Neutrophil (primary cell): Measurements from ENCODE around the gene PLCD1.

Source experiments
- H3K27ac ChIP-seq: fragments of 200-600 bp; sonication (generic); 2 replicates; pipeline ENCODE4 v1.5.1; 2016; ENCODE audit warnings: mild to moderate bottlenecking, moderate library complexity
- H3K27me3 ChIP-seq: fragments of 200-600 bp; sonication (generic); 2 replicates; pipeline ENCODE4 v1.6.0; 2016; ENCODE audit warnings: mild to moderate bottlenecking
- H3K36me3 ChIP-seq: fragments of 200-600 bp; sonication (generic); 2 replicates; pipeline ENCODE4 v1.5.1; 2017
- H3K4me1 ChIP-seq, 2 experiments: fragments of 200-600 bp in 1 of 2; sonication (generic) in 1 of 2; 1 replicate in 1 of 2; 2 replicates in 1 of 2; pipeline versions ENCODE4 v1.5.1 to v1.6.1; 2013 to 2016; ENCODE audit warnings: low read depth in 1 of 2, low read length in 1 of 2, mild to moderate bottlenecking in 1 of 2, moderate library complexity in 1 of 2; ENCODE audit not compliant: control insufficient read depth in 1 of 2, insufficient read depth in 1 of 2
- H3K4me3 ChIP-seq, 2 experiments: fragments of 200-600 bp in 1 of 2; sonication (generic) in 1 of 2; 1 replicate in 1 of 2; 2 replicates in 1 of 2; pipeline ENCODE4 v1.5.1; 2013 to 2016; ENCODE audit warnings: low read depth in 1 of 2, low read length in 1 of 2, mild to moderate bottlenecking in 1 of 2, moderate library complexity in 1 of 2
- H3K9me3 ChIP-seq: fragments of 200-600 bp; sonication (generic); 2 replicates; pipeline ENCODE4 v1.5.1; 2016
- CTCF ChIP-seq: fragments of 200-600 bp; sonication (generic); IDR thresholded peaks from 2 replicates; pipeline ENCODE4 v1.5.1; 2016; ENCODE audit warnings: antibody characterized with exemption

The PLCD1 gene

GRCh38 chr3:38040401-38040800, 11.0 kb upstream of the PLCD1 start:
- Histone ChIP-seq H3K27ac (peak overlapping the region; percentile 89), H3K27me3 (no peaks in the 10 kb centered on the region), H3K4me1 (peaks cover 34% of the 10 kb centered on the region in 2 experiments), H3K4me3 (peak overlapping the region; percentile 72 to 76), H3K36me3 (no peaks in the 10 kb centered on the region), H3K9me3 (no peaks in the 10 kb centered on the region)
- no peak for TF ChIP-seq CTCF

- Histone ChIP-seq H3K4me1 (peaks cover 29% of the 10 kb centered on the region in 2 experiments), H3K27me3 (no peaks in the 10 kb centered on the region), H3K36me3 (no peaks in the 10 kb centered on the region), H3K4me3 (peak overlapping the region; percentile 72 to 76), H3K9me3 (no peaks in the 10 kb centered on the region), H3K27ac (peak overlapping the region; percentile 89)
- TF ChIP-seq CTCF, result peak; percentile 55
Measured at GRCh38 chr3:38039899-38040261, 10.4 kb upstream of the PLCD1 start.

GRCh38 chr3:38039101-38039898, 9.9 kb upstream of the PLCD1 start, which contains the start of gene DLEC1:
TSS of gene DLEC1 (plus strand) at chr3:38039208. CDS start at chr3:38039226, 18 bp downstream.
- Histone ChIP-seq H3K36me3 (no peaks in the 10 kb centered on the region), H3K4me3 (peak within 1 kb of the TSS; percentile 72 to 76), H3K4me1 (peaks cover 26 to 28% of the 10 kb centered on the region in 2 experiments), H3K9me3 (no peaks in the 10 kb centered on the region), H3K27me3 (no peaks in the 10 kb centered on the region), H3K27ac (peak within 1 kb of the TSS; percentile 89)
- TF ChIP-seq CTCF, result no peak

GRCh38 chr3:38038447-38038911, 9.0 kb upstream of the PLCD1 start:
- H3K27me3 ChIP-seq, result peaks cover 5% of the 10 kb centered on the region
- H3K9me3 ChIP-seq, result no peaks in the 10 kb centered on the region
- H3K36me3 ChIP-seq, result no peaks in the 10 kb centered on the region
- no peak for TF ChIP-seq CTCF
- peaks cover 26 to 28% of the 10 kb centered on the region in 2 experiments for H3K4me1 ChIP-seq
- peak overlapping the region; percentile 89 for H3K27ac ChIP-seq
- peak overlapping the region; percentile 72 to 76 for H3K4me3 ChIP-seq

- Histone ChIP-seq H3K4me1 (peaks cover 26 to 28% of the 10 kb centered on the region in 2 experiments), H3K27me3 (peaks cover 19% of the 10 kb centered on the region), H3K27ac (no peak overlapping the region), H3K36me3 (no peaks in the 10 kb centered on the region), H3K9me3 (no peaks in the 10 kb centered on the region), H3K4me3 (no peak overlapping the region)
- no peak for TF ChIP-seq CTCF
Measured at GRCh38 chr3:38036906-38037305, 7.5 kb upstream of the PLCD1 start.
